Skeletal muscle satellite cell (primary cell): Measurements from ENCODE around the gene PARK7.

ENCODE experiments used
- H3K27me3 ChIP-seq: 2 replicates; pipeline ENCODE4 v1.7.0; 2013; ENCODE audit warnings: low read length; ENCODE audit not compliant: control insufficient read depth, insufficient read depth
- H3K36me3 ChIP-seq: 2 replicates; pipeline ENCODE4 v1.7.0; 2013; ENCODE audit warnings: mild to moderate bottlenecking, control low read depth, low read length; ENCODE audit not compliant: insufficient read depth
- H3K4me1 ChIP-seq: 2 replicates; pipeline ENCODE4 v1.7.0; 2013; ENCODE audit warnings: low read length; ENCODE audit not compliant: control insufficient read depth, insufficient read depth
- H3K4me2 ChIP-seq: 2 replicates; pipeline ENCODE4 v1.7.0; 2013; ENCODE audit warnings: mild to moderate bottlenecking, low read length
- H3K4me3 ChIP-seq: 2 replicates; pipeline ENCODE4 v1.7.0; 2013; ENCODE audit warnings: low read length
- H3K9ac ChIP-seq: 2 replicates; pipeline ENCODE4 v1.7.0; 2013; ENCODE audit warnings: mild to moderate bottlenecking, low read depth, low read length, moderate library complexity
- H3K9me3 ChIP-seq: replicated peaks from 2 replicates; pipeline ENCODE4 v1.7.0; 2013; ENCODE audit warnings: mild to moderate bottlenecking, control low read depth, low read length

Gene PARK7

GRCh38 chr1:7967196-7967595, 5.7 kb downstream of the PARK7 start:
- Histone ChIP-seq H3K4me1 (peaks cover 9% of the 10 kb centered on the region), H3K27me3 (no peaks in the 10 kb centered on the region), H3K4me3 (no peak overlapping the region), H3K9ac (no peak overlapping the region), H3K4me2 (no peak overlapping the region), H3K36me3 (peaks cover 70% of the 10 kb centered on the region), H3K9me3 (no peaks in the 10 kb centered on the region)

- H3K4me1 ChIP-seq: peaks cover 5% of the 10 kb centered on the region
- peaks cover 74% of the 10 kb centered on the region for H3K36me3 ChIP-seq
- H3K4me2 ChIP-seq: no peak overlapping the region
- no peak overlapping the region for H3K9ac ChIP-seq
- H3K27me3 ChIP-seq: no peaks in the 10 kb centered on the region
- H3K9me3 ChIP-seq: no peaks in the 10 kb centered on the region
- no peak overlapping the region for H3K4me3 ChIP-seq
These were observed 6.1 kb downstream of the PARK7 start for GRCh38 chr1:7967651-7968050.

- peaks cover 59% of the 10 kb centered on the region for H3K36me3 ChIP-seq
- no peaks in the 10 kb centered on the region for H3K9me3 ChIP-seq
- H3K4me2 ChIP-seq: no peak overlapping the region
These were observed 8.7 kb downstream of the PARK7 start for GRCh38 chr1:7970246-7970645.

GRCh38 chr1:7971024-7971423, 9.5 kb downstream of the PARK7 start:
- Histone ChIP-seq H3K4me3 (no peak overlapping the region), H3K27me3 (no peaks in the 10 kb centered on the region), H3K36me3 (peaks cover 52% of the 10 kb centered on the region), H3K4me1 (no peaks in the 10 kb centered on the region), H3K9me3 (no peaks in the 10 kb centered on the region), H3K9ac (no peak overlapping the region), H3K4me2 (no peak overlapping the region)

More at GRCh38 chr1:7970246-7970645, 8.7 kb downstream of the PARK7 start:
- H3K27me3 ChIP-seq: no peaks in the 10 kb centered on the region
- no peaks in the 10 kb centered on the region for H3K4me1 ChIP-seq
- H3K4me3 ChIP-seq: no peak overlapping the region
- H3K9ac ChIP-seq: no peak overlapping the region

- Histone ChIP-seq H3K9me3 (no peaks in the 10 kb centered on the region), H3K36me3 (peaks cover 49% of the 10 kb centered on the region), H3K4me2 (no peak overlapping the region), H3K27me3 (no peaks in the 10 kb centered on the region), H3K4me3 (no peak overlapping the region), H3K4me1 (no peaks in the 10 kb centered on the region), H3K9ac (no peak overlapping the region)
These were observed 10.8 kb downstream of the PARK7 start for GRCh38 chr1:7972285-7972684.

GRCh38 chr1:7973086-7973485, 11.6 kb downstream of the PARK7 start:
- Histone ChIP-seq H3K4me1 (no peaks in the 10 kb centered on the region), H3K9ac (no peak overlapping the region), H3K27me3 (no peaks in the 10 kb centered on the region), H3K4me3 (no peak overlapping the region), H3K9me3 (no peaks in the 10 kb centered on the region), H3K4me2 (no peak overlapping the region), H3K36me3 (peaks cover 52% of the 10 kb centered on the region)

- Histone ChIP-seq H3K36me3 (peaks cover 50% of the 10 kb centered on the region), H3K4me2 (no peak overlapping the region), H3K27me3 (no peaks in the 10 kb centered on the region), H3K9ac (no peak overlapping the region), H3K4me1 (no peaks in the 10 kb centered on the region), H3K9me3 (no peaks in the 10 kb centered on the region), H3K4me3 (no peak overlapping the region)
These were observed 13.8 kb downstream of the PARK7 start for GRCh38 chr1:7975212-7975865.

- Histone ChIP-seq H3K36me3 (peaks cover 70% of the 10 kb centered on the region), H3K4me1 (peaks cover 4% of the 10 kb centered on the region), H3K27me3 (no peaks in the 10 kb centered on the region), H3K4me2 (no peak overlapping the region), H3K9me3 (no peaks in the 10 kb centered on the region), H3K4me3 (no peak overlapping the region), H3K9ac (no peak overlapping the region)
These were observed 19.5 kb downstream of the PARK7 start for GRCh38 chr1:7980984-7981383.

- H3K4me3 ChIP-seq: no peak overlapping the region
- no peak overlapping the region for H3K9ac ChIP-seq
- no peaks in the 10 kb centered on the region for H3K9me3 ChIP-seq
- peaks cover 70% of the 10 kb centered on the region for H3K36me3 ChIP-seq
- no peaks in the 10 kb centered on the region for H3K27me3 ChIP-seq
- H3K4me2 ChIP-seq: no peak overlapping the region
- H3K4me1 ChIP-seq: peaks cover 4% of the 10 kb centered on the region
These were observed 21.7 kb downstream of the PARK7 start for GRCh38 chr1:7983086-7983778.

- no peak overlapping the region for H3K4me2 ChIP-seq
- no peaks in the 10 kb centered on the region for H3K27me3 ChIP-seq
- no peak overlapping the region for H3K9ac ChIP-seq
- H3K4me3 ChIP-seq: no peak overlapping the region
- peaks cover 61% of the 10 kb centered on the region for H3K36me3 ChIP-seq
- H3K9me3 ChIP-seq: no peaks in the 10 kb centered on the region
- H3K4me1 ChIP-seq: peaks cover 12% of the 10 kb centered on the region
These were observed 23.3 kb downstream of the PARK7 start for GRCh38 chr1:7984811-7985210.

- Histone ChIP-seq H3K4me2 (no peak overlapping the region), H3K9me3 (no peaks in the 10 kb centered on the region), H3K9ac (no peak overlapping the region), H3K4me3 (no peak overlapping the region), H3K36me3 (peaks cover 52% of the 10 kb centered on the region), H3K4me1 (peaks cover 12% of the 10 kb centered on the region), H3K27me3 (no peaks in the 10 kb centered on the region)
These were observed 24.5 kb downstream of the PARK7 start for GRCh38 chr1:7985851-7986612.
